Breast epithelium (tissue), 4 donors: ENCODE measurements around the gene TENM4. TPM values are rescaled to one million over a fixed set of nuclear protein-coding genes. Genes with fewer than 3 reads are reported as not detected.

Experiments
- DNase-seq, 2 donors: peaks; one replicate each; pipeline ENCODE4 v3.0.0-alpha.2; 2019; ENCODE audit warnings: low spot score in 2 of 2
- H3K27ac ChIP-seq, 2 donors: fragments of 200-600 bp; sonication (generic) in 1 of 2; one replicate each; pipeline ENCODE4 v1.5.1; 2016 to 2019; ENCODE audit warnings: mild to moderate bottlenecking in 1 of 2
- H3K27me3 ChIP-seq, 2 donors: fragments of 200-600 bp; sonication (generic) in 1 of 2; one replicate each; pipeline versions ENCODE4 v1.5.1 to v1.6.0; 2017 to 2019; ENCODE audit warnings: control low read depth in 1 of 2, mild to moderate bottlenecking in 1 of 2
- H3K36me3 ChIP-seq: fragments of 200-600 bp; one replicate; pipeline ENCODE4 v1.5.1; 2019
- H3K4me1 ChIP-seq, 2 donors: fragments of 200-600 bp; sonication (generic); one replicate each; pipeline ENCODE4 v1.5.1; 2016 to 2019; ENCODE audit warnings: control low read depth in 1 of 2
- H3K4me3 ChIP-seq, 3 donors: fragments of 200-600 bp; sonication (generic); 1 replicate in 2 of 3; 2 replicates in 1 of 3; pipeline ENCODE4 v1.5.1; 2016 to 2019; ENCODE audit warnings: mild to moderate bottlenecking in 3 of 3, moderate library complexity in 2 of 3
- H3K9me3 ChIP-seq, 2 donors: fragments of 200-600 bp; sonication (generic) in 1 of 2; one replicate each; pipeline ENCODE4 v1.5.1; 2016 to 2019; ENCODE audit warnings: control low read depth in 1 of 2
- CTCF ChIP-seq, 3 donors: fragments of 450-650 bp; IDR thresholded peaks; one replicate each; pipeline ENCODE4 v1.5.1; 2016 to 2017; ENCODE audit warnings: antibody characterized with exemption in 3 of 3, mild to moderate bottlenecking in 3 of 3, moderate library complexity in 3 of 3
- POLR2A ChIP-seq: fragments of 450-650 bp; IDR thresholded peaks from one replicate; pipeline ENCODE4 v1.6.1; 2016; ENCODE audit warnings: antibody characterized with exemption, mild to moderate bottlenecking, moderate library complexity
- POLR2AphosphoS5 ChIP-seq, 3 donors: sonication (generic); formaldehyde crosslinking; IDR thresholded peaks; one replicate each; pipeline ENCODE4 v1.6.1; 2017; ENCODE audit warnings: antibody characterized with exemption in 3 of 3
- intact Hi-C: fragments of 100-400 bp; cut with DNase I; formaldehyde crosslinking; loops from one replicate; pipeline ENCODE4 v1.15.1; 2023; ENCODE audit warnings: low total_unique reads
- total RNA-seq, 3 donors: library from RNA; depleted of rRNA; stranded (reverse); fragments of >200 nt; gene quantifications; one replicate each; pipeline ENCODE4 v1.1.0, GENCODE V29; 2016

TENM4 gene
- total RNA-seq, 3 donors from 2014 or later: 0.29 to 7.9 (median 4.8) TPM

GRCh38 chr11:78657441-78657840 lies 783.4 kb downstream of the TENM4 start:
- H3K4me1 ChIP-seq: no peaks in the 10 kb centered on the region
- intact Hi-C loops: no loop called here
- DNase-seq: no peak
- no peaks in the 10 kb centered on the region for H3K27me3 ChIP-seq
- H3K4me3 ChIP-seq: no peak overlapping the region
- no peaks in the 10 kb centered on the region for H3K9me3 ChIP-seq
- no peak for TF ChIP-seq CTCF (IDR thresholded peaks at IDR 0.05)
- no peak for TF ChIP-seq POLR2AphosphoS5 (IDR thresholded peaks at IDR 0.05)
- no peak for TF ChIP-seq POLR2A
- H3K27ac ChIP-seq: no peak overlapping the region
- H3K36me3 ChIP-seq: no peaks in the 10 kb centered on the region

GRCh38 chr11:78656984-78657383 lies 783.8 kb downstream of the TENM4 start:
- Histone ChIP-seq H3K4me3 (no peak overlapping the region), H3K36me3 (no peaks in the 10 kb centered on the region), H3K27me3 (no peaks in the 10 kb centered on the region), H3K4me1 (no peaks in the 10 kb centered on the region), H3K27ac (no peak overlapping the region), H3K9me3 (no peaks in the 10 kb centered on the region)
- intact Hi-C loops: no loop called here
- no peak for TF ChIP-seq CTCF (IDR thresholded peaks at IDR 0.05)
- peak in 1 of 2 donors; percentile 9 for DNase-seq

GRCh38 chr11:78656327-78656726 lies 784.5 kb downstream of the TENM4 start:
- no peak for DNase-seq
- Histone ChIP-seq H3K9me3 (no peaks in the 10 kb centered on the region), H3K4me3 (no peak overlapping the region), H3K27ac (no peak overlapping the region), H3K27me3 (no peaks in the 10 kb centered on the region), H3K36me3 (no peaks in the 10 kb centered on the region), H3K4me1 (no peaks in the 10 kb centered on the region)
- intact Hi-C loops: no loop called here
- no peak for TF ChIP-seq POLR2A
- TF ChIP-seq POLR2AphosphoS5 (IDR thresholded peaks at IDR 0.05): no peak
- no peak for TF ChIP-seq CTCF (IDR thresholded peaks at IDR 0.05)

GRCh38 chr11:78655561-78655960 lies 785.3 kb downstream of the TENM4 start:
- no peak for TF ChIP-seq POLR2AphosphoS5 (IDR thresholded peaks at IDR 0.05)
- intact Hi-C loops: no loop called here
- H3K4me3 ChIP-seq: no peak overlapping the region
- H3K4me1 ChIP-seq: no peaks in the 10 kb centered on the region
- no peak for DNase-seq
- no peaks in the 10 kb centered on the region for H3K27me3 ChIP-seq
- H3K36me3 ChIP-seq: no peaks in the 10 kb centered on the region
- no peak overlapping the region for H3K27ac ChIP-seq
- H3K9me3 ChIP-seq: no peaks in the 10 kb centered on the region

GRCh38 chr11:78654866-78655265 lies 786.0 kb downstream of the TENM4 start:
- Histone ChIP-seq H3K4me3 (no peak overlapping the region), H3K27me3 (no peaks in the 10 kb centered on the region), H3K27ac (no peak overlapping the region), H3K36me3 (no peaks in the 10 kb centered on the region), H3K9me3 (no peaks in the 10 kb centered on the region), H3K4me1 (no peaks in the 10 kb centered on the region)
- intact Hi-C loops: no loop called here
- DNase-seq: no peak
- TF ChIP-seq POLR2A (no peak), CTCF (IDR thresholded peaks at IDR 0.05) (no peak), POLR2AphosphoS5 (IDR thresholded peaks at IDR 0.05) (no peak)

- intact Hi-C loops: no loop called here
- no peaks in the 10 kb centered on the region for H3K9me3 ChIP-seq
- peak in 1 of 2 donors; percentile 5 for DNase-seq
- no peaks in the 10 kb centered on the region for H3K4me1 ChIP-seq
- H3K27me3 ChIP-seq: no peaks in the 10 kb centered on the region
- TF ChIP-seq POLR2AphosphoS5 (IDR thresholded peaks at IDR 0.05) (no peak), POLR2A (no peak), CTCF (IDR thresholded peaks at IDR 0.05) (no peak)
- no peaks in the 10 kb centered on the region for H3K36me3 ChIP-seq
- no peak overlapping the region for H3K4me3 ChIP-seq
- no peak overlapping the region for H3K27ac ChIP-seq
These were observed 786.8 kb downstream of the TENM4 start for GRCh38 chr11:78654071-78654470.
